22Rv1 (cell line): Measurements from ENCODE around the gene EIF4A3.

Experiments used
- H3K27ac ChIP-seq: fragments of 450-650 bp; 2 replicates; pipeline ENCODE4 v1.5.1; 2017
- ZFX ChIP-seq: fragments of 450-650 bp; IDR thresholded peaks from 2 replicates; pipeline ENCODE4 v1.6.1; 2017; ENCODE audit warnings: antibody characterized with exemption, borderline replicate concordance
- TF ChIP-seq, protein P1 (sequence below): fragments of 450-650 bp; IDR thresholded peaks from 2 replicates; pipeline ENCODE4 v1.5.1; 2017; ENCODE audit warnings: mild to moderate bottlenecking

EIF4A3 gene

GRCh38 chr17:80133626-80133970 lies 13.3 kb downstream of the EIF4A3 start:
- TF ChIP-seq, protein P1, sequence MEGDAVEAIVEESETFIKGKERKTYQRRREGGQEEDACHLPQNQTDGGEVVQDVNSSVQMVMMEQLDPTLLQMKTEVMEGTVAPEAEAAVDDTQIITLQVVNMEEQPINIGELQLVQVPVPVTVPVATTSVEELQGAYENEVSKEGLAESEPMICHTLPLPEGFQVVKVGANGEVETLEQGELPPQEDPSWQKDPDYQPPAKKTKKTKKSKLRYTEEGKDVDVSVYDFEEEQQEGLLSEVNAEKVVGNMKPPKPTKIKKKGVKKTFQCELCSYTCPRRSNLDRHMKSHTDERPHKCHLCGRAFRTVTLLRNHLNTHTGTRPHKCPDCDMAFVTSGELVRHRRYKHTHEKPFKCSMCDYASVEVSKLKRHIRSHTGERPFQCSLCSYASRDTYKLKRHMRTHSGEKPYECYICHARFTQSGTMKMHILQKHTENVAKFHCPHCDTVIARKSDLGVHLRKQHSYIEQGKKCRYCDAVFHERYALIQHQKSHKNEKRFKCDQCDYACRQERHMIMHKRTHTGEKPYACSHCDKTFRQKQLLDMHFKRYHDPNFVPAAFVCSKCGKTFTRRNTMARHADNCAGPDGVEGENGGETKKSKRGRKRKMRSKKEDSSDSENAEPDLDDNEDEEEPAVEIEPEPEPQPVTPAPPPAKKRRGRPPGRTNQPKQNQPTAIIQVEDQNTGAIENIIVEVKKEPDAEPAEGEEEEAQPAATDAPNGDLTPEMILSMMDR, result no peak
- TF ChIP-seq ZFX, result no peak
- H3K27ac ChIP-seq, result no peak overlapping the region

GRCh38 chr17:80132906-80133625 lies 13.9 kb downstream of the EIF4A3 start:
- no peak for TF ChIP-seq ZFX
- TF ChIP-seq, protein P1, result no peak
- H3K27ac ChIP-seq, result no peak overlapping the region

DNA sequence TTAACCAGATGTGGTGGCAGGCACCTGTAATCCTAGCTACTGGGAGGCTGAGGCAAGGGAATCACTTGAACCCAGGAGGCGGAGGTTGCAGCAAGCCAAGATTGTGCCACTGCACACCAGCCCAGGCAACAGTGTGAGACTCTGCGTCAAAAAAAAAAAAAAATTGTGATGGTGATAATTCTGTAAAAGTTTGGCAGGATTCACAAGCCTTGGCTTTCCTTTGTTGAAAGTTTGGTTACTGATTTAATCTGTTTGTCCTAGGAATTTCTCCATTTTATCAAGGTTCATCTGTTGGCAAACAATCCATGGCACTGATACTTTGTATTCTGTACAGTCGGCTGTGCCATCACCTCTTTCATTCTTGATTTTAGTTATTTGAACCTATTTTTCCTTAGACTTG lies 15.9 kb downstream of the EIF4A3 start:
- no peak overlapping the region for H3K27ac ChIP-seq
- TF ChIP-seq, protein P1, result no peak
- no peak for TF ChIP-seq ZFX

GRCh38 chr17:80129006-80129565 lies 17.8 kb downstream of the EIF4A3 start:
- TF ChIP-seq ZFX, result no peak
- TF ChIP-seq, protein P1, result no peak
- H3K27ac ChIP-seq, result no peak overlapping the region

GRCh38 chr17:80126449-80126715 lies 20.5 kb downstream of the EIF4A3 start:
- TF ChIP-seq ZFX, result no peak
- TF ChIP-seq, protein P1, result no peak
- H3K27ac ChIP-seq, result no peak overlapping the region

DNA sequence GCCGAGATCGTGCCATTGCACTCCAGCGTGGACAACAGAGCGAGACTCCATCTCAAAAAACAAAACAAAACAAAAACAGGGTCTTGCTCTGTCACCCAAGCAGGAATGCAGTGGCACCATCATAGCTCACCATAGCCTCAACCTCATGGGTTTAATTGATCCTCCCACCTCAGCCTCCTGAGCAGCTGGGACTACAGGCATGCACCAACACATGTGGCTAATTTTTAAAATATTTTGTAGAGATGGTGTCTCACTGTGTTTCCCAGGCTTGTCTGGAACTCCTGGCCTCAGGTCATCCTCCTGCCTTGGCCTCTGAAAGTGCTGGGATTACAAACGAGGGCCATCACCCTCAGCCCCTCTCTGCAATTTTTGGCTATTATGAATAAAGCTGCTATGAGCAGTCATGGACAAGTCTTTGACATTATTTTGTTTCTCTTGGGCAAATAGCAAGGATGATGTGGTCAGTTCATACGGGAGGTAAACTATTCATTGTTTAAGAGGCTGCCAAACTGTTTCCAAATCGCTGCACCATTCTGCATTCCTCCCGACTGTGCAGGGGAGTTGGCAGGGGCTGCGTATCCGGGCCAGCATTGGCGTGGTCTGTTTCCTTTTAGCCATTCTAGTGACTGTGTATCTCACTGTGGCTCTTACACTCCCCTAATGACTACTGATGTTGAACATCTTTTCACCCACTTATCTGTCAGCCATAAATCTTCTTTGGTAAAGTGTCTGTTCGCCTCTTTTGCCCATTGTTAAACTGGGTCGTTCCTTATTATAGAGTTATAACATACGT lies 21.1 kb downstream of the EIF4A3 start:
- no peak overlapping the region for H3K27ac ChIP-seq
- TF ChIP-seq ZFX, result no peak
- TF ChIP-seq, protein P1, result no peak
